NCI-H2196 (cell line): ENCODE results near the gene RNGTT.

Source experiments
- DNase-seq: peaks from one replicate; lab custom pipeline; 2025; ENCODE audit not compliant: unreplicated experiment; lab: John Stamatoyannopoulos, UW

RNGTT gene

GRCh38 chr6:88616380-88616779 lies 347.0 kb downstream of the RNGTT start:
- no peak for DNase-seq

GRCh38 chr6:88614316-88614877 lies 349.0 kb downstream of the RNGTT start:
- DNase-seq: no peak

- DNase-seq: no peak
Observed at GRCh38 chr6:88612631-88613030, 350.8 kb downstream of the RNGTT start.

- DNase-seq: no peak
Observed at GRCh38 chr6:88611721-88612120, 351.7 kb downstream of the RNGTT start.

- no peak for DNase-seq
Observed at GRCh38 chr6:88609983-88610382, 353.4 kb downstream of the RNGTT start.

- DNase-seq: no peak
Observed at GRCh38 chr6:88605271-88605670, 358.1 kb downstream of the RNGTT start.

GRCh38 chr6:88599571-88599970 lies 363.8 kb downstream of the RNGTT start:
- DNase-seq: no peak

GRCh38 chr6:88596801-88597200 lies 366.6 kb downstream of the RNGTT start:
- DNase-seq: no peak

- no peak for DNase-seq
Observed at GRCh38 chr6:88588938-88589337, 374.5 kb downstream of the RNGTT start.

- no peak for DNase-seq
Observed at GRCh38 chr6:88587150-88587520, 376.3 kb downstream of the RNGTT start.

GRCh38 chr6:88586371-88587149 lies 376.9 kb downstream of the RNGTT start:
- no peak for DNase-seq

GRCh38 chr6:88585276-88585692 lies 378.1 kb downstream of the RNGTT start:
- no peak for DNase-seq

- DNase-seq: no peak
Observed at GRCh38 chr6:88584581-88585275, 378.7 kb downstream of the RNGTT start.

GRCh38 chr6:88577461-88577860 lies 386.0 kb downstream of the RNGTT start:
- DNase-seq: no peak

GRCh38 chr6:88575536-88575935 lies 387.9 kb downstream of the RNGTT start:
- no peak for DNase-seq

- DNase-seq: no peak
Observed at GRCh38 chr6:88574651-88575050, 388.8 kb downstream of the RNGTT start.

GRCh38 chr6:88574031-88574430 lies 389.4 kb downstream of the RNGTT start:
- no peak for DNase-seq

GRCh38 chr6:88573561-88573960 lies 389.9 kb downstream of the RNGTT start:
- DNase-seq: no peak

GRCh38 chr6:88572449-88573139 lies 390.8 kb downstream of the RNGTT start:
- DNase-seq: no peak

GRCh38 chr6:88569959-88570358 lies 393.5 kb downstream of the RNGTT start:
- no peak for DNase-seq

- no peak for DNase-seq
Observed at GRCh38 chr6:88567696-88568095, 395.7 kb downstream of the RNGTT start.
